NCI-H1105 (cell line): ENCODE results near the gene C11orf58.

Experiments
- DNase-seq: peaks from one replicate; lab custom pipeline; 2025; lab: John Stamatoyannopoulos, UW

C11orf58 gene

DNA sequence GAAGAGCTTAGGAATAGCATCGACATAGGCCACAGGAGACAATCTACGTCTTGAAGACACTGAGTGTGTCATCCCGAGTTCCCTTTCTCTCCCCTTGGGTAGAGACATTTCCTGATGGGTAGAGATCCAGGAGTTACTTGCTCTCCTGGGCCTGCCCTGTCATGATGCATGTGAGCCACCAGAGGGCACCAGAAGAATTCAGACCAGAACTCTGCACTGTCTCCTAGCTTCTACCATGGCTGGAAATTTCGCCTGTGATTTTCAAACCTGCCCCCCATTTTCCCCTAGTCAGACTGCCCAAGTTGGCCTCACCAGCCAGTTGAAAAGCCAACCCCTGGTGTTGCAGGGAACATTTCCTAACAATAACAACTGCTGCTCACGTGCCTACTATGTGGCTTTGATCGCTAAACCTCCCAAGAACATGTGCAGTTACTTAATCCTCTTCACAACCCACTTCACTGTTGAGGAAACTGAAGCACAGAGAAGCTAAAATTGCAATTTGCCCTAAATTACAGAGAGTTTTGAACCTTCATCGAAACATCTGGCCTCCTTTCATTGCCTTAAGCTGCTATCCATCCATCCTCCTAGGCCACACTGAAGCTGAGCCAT lies 47.2 kb downstream of the C11orf58 start:
- peak; percentile 42 for DNase-seq

DNA sequence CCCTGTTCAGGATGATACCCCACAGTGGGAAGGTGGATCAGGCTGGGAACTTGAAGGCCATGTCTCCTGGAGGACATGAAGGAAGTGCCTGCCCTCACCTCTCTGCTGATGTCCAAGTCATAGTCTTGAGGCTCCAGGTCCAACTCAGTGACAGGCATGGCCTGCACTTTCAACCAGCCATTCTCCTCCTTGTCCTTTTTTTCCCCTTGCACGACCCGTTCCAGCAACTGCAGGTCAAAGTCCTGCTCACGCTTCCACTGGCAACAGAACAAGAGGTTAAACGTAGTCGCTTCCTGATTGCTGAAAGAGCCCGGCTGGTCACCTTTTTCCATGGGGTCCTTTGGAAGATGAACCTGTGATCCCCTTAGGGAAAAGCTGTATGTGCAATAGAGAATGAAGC lies 47.7 kb downstream of the C11orf58 start:
- DNase-seq, result no peak

- DNase-seq, result no peak
Observed at GRCh38 chr11:16787035-16787742, 48.7 kb downstream of the C11orf58 start.

GRCh38 chr11:16788141-16789062 lies 50.0 kb downstream of the C11orf58 start:
- DNase-seq, result peak; percentile 79

GRCh38 chr11:16789063-16789420 lies 50.6 kb downstream of the C11orf58 start:
- no peak for DNase-seq

DNA sequence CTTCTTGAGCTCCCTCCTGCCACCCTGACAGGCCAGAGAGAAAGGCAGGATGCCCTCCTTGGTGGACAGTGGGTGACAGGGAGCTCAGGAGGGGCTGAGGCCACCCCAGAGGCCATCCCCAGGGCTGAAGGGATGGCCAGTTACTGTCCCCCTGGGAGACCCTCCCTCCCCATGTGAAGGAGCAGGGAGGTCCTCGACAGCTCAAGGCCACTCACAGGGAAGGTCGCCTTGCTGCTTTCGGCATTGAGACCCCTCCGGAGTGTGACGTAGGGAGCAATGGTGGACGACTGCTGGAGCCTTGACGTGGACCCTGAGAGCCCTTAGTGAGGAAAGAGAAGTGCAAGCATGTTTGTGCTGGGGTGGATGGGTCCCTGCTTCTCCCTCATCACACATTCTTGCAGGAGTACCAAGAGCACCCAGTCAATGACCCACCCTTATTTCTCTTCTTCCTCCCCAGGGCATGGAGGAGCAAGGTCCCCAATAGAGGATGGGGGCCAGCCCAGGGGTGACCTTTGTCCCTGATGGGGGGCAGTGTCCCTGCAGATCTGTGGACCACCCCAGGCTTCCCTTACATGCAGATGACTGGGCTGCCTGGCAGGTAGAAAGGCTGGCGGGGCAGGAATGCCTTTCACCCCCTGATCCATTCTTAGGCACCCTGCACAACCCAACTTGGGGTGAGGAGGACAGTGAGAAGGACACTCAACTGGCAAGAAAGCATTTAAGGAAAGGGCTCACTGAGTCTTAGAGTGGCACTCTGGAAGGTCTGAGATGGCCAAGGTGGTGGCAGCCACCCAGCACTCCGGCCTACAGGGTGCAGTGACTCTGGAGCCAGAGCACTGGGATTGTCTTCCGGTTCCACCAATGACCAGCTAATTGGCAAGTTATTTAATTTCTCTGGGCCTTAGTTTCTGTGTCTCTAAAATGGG lies 51.4 kb downstream of the C11orf58 start:
- DNase-seq, result no peak

- DNase-seq, result no peak
Observed at GRCh38 chr11:16790486-16791190, 52.2 kb downstream of the C11orf58 start.

GRCh38 chr11:16791191-16791961 lies 52.9 kb downstream of the C11orf58 start:
- DNase-seq, result no peak

DNA sequence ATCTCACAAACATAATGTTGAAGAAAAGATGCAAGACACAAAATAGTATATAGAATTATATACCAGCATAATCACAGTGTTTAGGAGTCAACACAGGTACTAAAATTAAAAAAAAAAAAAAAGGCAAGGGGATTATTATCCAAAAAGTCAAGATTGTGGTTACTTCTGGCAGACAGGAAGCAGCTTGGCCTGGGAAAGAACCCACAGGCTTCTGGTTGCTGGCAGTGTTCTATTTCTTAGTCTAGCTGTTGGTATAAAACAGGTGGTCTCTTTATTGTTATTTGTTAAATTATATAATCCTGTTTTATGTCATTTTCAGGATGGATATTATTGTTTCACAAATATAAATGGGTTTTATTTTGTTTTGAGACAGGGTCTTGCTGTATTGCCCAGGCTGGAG lies 54.0 kb downstream of the C11orf58 start:
- no peak for DNase-seq

- no peak for DNase-seq
Observed at GRCh38 chr11:16793009-16793408, 54.6 kb downstream of the C11orf58 start.

- DNase-seq, result no peak
Observed at GRCh38 chr11:16793511-16793910, 55.1 kb downstream of the C11orf58 start.

- DNase-seq, result no peak
Observed at GRCh38 chr11:16794047-16794818, 55.8 kb downstream of the C11orf58 start.

GRCh38 chr11:16795146-16795545 lies 56.7 kb downstream of the C11orf58 start:
- DNase-seq, result no peak

DNA sequence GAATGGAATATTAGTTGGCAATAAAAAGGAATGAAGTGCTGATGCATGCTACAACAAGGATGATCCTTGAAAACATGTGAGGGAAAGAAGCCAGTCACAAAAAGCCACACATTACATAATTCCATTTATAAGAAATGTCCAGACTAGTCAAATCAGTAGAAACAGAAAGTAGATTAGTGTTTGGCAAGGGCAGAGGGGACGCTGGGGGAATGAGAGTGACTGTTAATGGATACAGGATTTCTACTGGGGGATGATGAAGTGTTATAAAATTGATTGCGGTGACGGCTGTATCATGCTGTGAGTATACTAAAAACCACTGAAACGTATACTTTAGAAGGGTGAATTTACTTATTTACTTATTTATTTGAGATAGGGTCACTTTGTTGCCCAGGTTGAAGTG lies 57.9 kb downstream of the C11orf58 start:
- no peak for DNase-seq

DNA sequence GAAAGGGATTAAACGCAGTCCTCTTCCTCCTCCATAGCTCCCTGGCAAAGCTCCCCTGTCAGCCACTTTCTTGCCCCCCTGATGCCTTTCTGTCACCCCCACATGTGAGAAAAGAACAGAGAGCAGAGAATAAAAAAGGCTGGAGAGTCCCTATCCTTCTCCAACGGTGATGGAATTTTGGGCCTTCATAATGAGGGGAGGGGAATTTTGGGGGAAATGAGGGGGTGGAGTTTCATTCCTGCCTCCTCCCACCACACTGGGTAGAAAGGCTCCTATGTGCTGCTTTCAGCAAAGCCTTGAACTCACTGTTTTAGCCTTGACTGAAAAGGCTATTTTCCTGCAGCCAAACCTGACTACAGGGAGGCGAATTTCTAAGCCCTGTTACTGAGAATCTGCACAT lies 59.3 kb downstream of the C11orf58 start:
- DNase-seq, result no peak

DNA sequence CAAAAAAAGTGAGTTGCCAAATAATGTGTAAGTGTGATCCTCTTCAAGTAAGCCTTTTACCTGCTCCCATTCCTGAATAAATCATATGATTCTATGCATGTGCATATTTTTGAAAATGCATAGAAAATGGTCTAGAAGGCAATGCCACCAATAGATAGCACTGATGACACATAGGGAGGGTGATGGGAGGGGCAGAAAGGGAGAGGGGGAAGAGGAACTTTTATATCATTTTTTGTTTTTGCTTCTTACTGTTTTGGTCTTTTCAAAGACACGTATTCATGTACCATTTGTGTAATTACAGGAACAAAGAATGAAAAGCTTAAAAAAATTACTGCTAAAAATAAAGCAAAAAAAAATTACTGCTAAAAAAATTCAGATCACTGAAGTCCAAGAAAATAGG lies 60.8 kb downstream of the C11orf58 start:
- DNase-seq, result no peak

- DNase-seq, result no peak
Observed at GRCh38 chr11:16799890-16800289, 61.4 kb downstream of the C11orf58 start.

GRCh38 chr11:16800382-16800781 lies 61.9 kb downstream of the C11orf58 start:
- no peak for DNase-seq

DNA sequence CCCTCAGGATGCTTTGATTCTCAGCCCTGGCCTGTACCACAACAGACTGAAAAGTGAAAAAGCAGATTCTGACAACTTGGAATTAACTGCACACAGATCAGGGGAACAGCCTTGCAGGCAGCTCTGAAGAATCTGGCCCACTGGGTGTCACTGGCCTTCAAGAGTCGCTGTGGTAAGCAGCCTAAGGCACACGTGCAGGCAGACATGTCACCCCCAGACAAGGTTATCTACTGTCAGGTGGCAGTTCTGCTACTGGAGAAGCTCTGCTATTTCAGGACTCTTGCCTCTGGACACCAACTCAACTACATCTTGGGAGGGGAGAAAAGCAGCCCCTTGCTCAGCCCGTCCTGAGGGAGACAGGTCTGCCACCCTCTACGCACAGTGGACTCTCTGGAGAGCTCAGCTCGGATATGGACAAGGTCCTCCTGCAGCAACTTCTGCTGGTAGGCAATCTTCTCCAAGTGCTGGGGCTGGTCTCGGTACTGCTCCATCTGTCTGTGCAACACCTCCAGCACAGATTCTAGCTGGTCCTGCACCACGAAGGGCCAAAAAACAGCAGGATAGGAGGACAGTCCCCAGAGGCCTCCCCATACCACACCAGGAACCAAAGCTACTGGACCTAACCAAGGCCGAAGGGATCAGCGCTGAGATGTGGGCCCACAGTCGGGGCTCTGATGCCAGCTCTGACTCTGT lies 63.0 kb downstream of the C11orf58 start:
- DNase-seq, result no peak
